ENCODE data around the gene SNRNP48. TPM values are rescaled to one million over a fixed set of nuclear protein-coding genes. Genes with fewer than 3 reads are reported as not detected.

Gene SNRNP48
- total and polyA plus RNA-seq, 2 of the 8 experiments (the other 6 are each of a cell fraction or from before 2014, with no cell fraction given), result 7.7 to 21.0 TPM

DNA sequence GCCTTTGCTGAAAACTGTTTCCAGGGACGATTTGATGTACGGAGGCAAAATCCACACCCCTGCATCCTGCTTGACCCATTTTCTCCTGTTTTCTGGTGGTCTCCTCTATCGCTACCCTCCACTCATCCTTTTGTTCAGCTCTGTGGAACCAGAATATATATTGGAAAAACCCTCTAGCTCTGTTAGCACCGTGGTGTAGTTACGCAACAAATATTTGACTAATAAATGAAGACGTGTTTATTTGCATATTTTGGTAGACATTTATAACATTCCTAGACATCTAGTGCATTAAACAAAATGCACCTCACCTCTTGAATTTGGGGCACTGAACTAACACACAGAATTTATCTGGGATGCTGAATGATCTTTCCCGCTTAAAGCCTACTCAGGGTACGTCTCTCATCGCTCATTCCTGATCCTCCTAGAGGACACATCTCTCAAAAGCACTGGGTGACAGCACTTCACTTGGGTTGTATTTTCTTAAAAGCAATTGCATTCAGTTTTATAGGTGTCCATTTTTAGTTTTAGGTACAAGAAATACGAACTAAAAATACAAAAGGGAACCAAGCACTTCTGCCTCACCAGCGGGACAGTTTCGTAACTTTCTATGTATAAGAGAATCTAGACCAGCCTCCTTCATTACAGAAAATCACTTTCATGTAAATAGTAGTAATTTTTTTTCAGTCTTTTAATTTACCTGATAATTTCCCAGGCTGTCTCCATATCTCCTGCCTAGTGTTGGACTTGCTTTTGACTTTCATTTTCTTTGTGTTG is 59.2 kb downstream of the SNRNP48 start:
- Histone ChIP-seq H2BK5ac (ENCODE audit: low read depth, low read length) (no peak overlapping the region), H2AK5ac (ENCODE audit: low read depth, low read length) (no peak overlapping the region), H3K4ac (replicated peaks; ENCODE audit: insufficient read length, low read depth, low read length) (no peak overlapping the region), H3K9ac (replicated peaks in 1 of 4; ENCODE audit: extremely low read depth in 1 of 4, low read depth in 3 of 4, low read length in 3 of 4) (no peak overlapping the region), H4K20me1 (replicated peaks in 1 of 2; ENCODE audit: control insufficient read depth in 1 of 2, insufficient read depth in 2 of 2, low read length in 2 of 2) (no peaks in the 10 kb centered on the region), H2BK15ac (ENCODE audit: low read length) (no peak overlapping the region), H3K18ac (ENCODE audit: extremely low read depth, low read length) (no peak overlapping the region), H3K9me3 (ENCODE audit: insufficient read depth in 2 of 2, low read depth in 1 of 2, low read length in 1 of 2) (no peaks in the 10 kb centered on the region), H3K36me3 (ENCODE audit: control insufficient read depth in 2 of 4, insufficient read depth in 4 of 4, low read length in 3 of 4) (no peaks in the 10 kb centered on the region), H3K4me3 (ENCODE audit: extremely low read depth in 1 of 4, insufficient read depth in 2 of 4, low read depth in 3 of 4, low read length in 4 of 4) (no peak overlapping the region), H3K27ac (ENCODE audit: low read depth, low read length) (no peak overlapping the region), H4K8ac (ENCODE audit: extremely low read depth, insufficient read depth, low read length) (no peak overlapping the region), H3K79me2 (ENCODE audit: control insufficient read depth in 1 of 2, insufficient read depth in 2 of 2, low read length in 2 of 2) (no peaks in the 10 kb centered on the region), H2BK120ac (replicated peaks; ENCODE audit: low read depth, low read length) (no peak overlapping the region), H3K79me1 (ENCODE audit: low read depth, low read length) (no peaks in the 10 kb centered on the region), H3K23ac (ENCODE audit: insufficient read length) (no peak overlapping the region), H2BK12ac (ENCODE audit: low read depth, low read length) (no peak overlapping the region), H3K4me1 (replicated peaks in 1 of 4; ENCODE audit: control insufficient read depth in 3 of 4, insufficient read depth in 4 of 4, low read length in 3 of 4) (peaks cover 0 to 3% (median 0%) of the 10 kb centered on the region in 4 experiments; a peak in 1 of 7 replicates), H3K56ac (replicated peaks; ENCODE audit: insufficient read length, low read depth, low read length) (no peak overlapping the region), H3K27me3 (replicated peaks in 1 of 4; ENCODE audit: control insufficient read depth in 3 of 4, extremely low read depth in 1 of 4, insufficient read depth in 3 of 4, low read length in 3 of 4) (peaks cover 0 to 1% (median 0%) of the 10 kb centered on the region in 4 experiments; a peak in 1 of 7 replicates), H3K23me2 (ENCODE audit: low read depth, low read length) (no peaks in the 10 kb centered on the region), H4K5ac (ENCODE audit: insufficient read length, low read depth, low read length) (no peak overlapping the region), H2AFZ (ENCODE audit: low read length) (no peak overlapping the region), H2BK20ac (ENCODE audit: low read length) (no peak overlapping the region), H4K91ac (replicated peaks; ENCODE audit: insufficient read length, low read length) (no peak overlapping the region), H3K4me2 (ENCODE audit: insufficient read depth in 1 of 2, low read depth in 2 of 2, low read length in 2 of 2) (no peak overlapping the region), H3K14ac (ENCODE audit: insufficient read length) (no peak overlapping the region)
- WGBS, 2 experiments (ENCODE audit: extremely low coverage in 1 of 2, insufficient coverage in 1 of 2, insufficient read length in 1 of 2, insufficient replicate concordance in 2 of 2, low coverage in 1 of 2, low lambda C conversion rate in 2 of 2, missing lambda C conversion rate in 1 of 2), result 90% methylated on average over 12 of the region's 12 CpGs; no CpG with 5 or more reads in 1 of the 2 experiments
- DNase-seq (ENCODE audit: low read depth in 1 of 2, low spot score in 2 of 2) (no peak), FAIRE-seq (no peak)
- POLR2A ChIA-PET (ENCODE audit: partially characterized antibody), result no interaction called here
- CTCF ChIA-PET (ENCODE audit: partially characterized antibody), result interaction anchor here (0.6 kb wide), 1 partner anchor 357 kb away, joined by 4 read pairs; no protein-coding TSS in a partner anchor
- TF ChIP-seq, protein P1, sequence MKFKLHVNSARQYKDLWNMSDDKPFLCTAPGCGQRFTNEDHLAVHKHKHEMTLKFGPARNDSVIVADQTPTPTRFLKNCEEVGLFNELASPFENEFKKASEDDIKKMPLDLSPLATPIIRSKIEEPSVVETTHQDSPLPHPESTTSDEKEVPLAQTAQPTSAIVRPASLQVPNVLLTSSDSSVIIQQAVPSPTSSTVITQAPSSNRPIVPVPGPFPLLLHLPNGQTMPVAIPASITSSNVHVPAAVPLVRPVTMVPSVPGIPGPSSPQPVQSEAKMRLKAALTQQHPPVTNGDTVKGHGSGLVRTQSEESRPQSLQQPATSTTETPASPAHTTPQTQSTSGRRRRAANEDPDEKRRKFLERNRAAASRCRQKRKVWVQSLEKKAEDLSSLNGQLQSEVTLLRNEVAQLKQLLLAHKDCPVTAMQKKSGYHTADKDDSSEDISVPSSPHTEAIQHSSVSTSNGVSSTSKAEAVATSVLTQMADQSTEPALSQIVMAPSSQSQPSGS (IDR thresholded peaks at IDR 0.05; ENCODE audit: low read length), result no peak
- TF ChIP-seq CHD2 (IDR thresholded peaks at IDR 0.05; ENCODE audit: low read length), result no peak
- TF ChIP-seq CEBPB (IDR thresholded peaks at IDR 0.05; ENCODE audit: low read depth, low read length), result no peak
- no peak for TF ChIP-seq PHF8 (conservative IDR thresholded peaks at IDR 0.05; ENCODE audit: low read depth, low read length)
- TF ChIP-seq TAF1 (IDR thresholded peaks at IDR 0.05; ENCODE audit: low read depth, low read length), result no peak
- no peak for TF ChIP-seq EGR1 (IDR thresholded peaks at IDR 0.05; ENCODE audit: borderline replicate concordance, low read depth, low read length)
- TF ChIP-seq EP300 (IDR thresholded peaks at IDR 0.05; ENCODE audit: borderline replicate concordance in 1 of 2, low read depth in 2 of 2, low read length in 2 of 2), result no peak
- TF ChIP-seq BCL11A (IDR thresholded peaks at IDR 0.05; ENCODE audit: low read depth in 2 of 2, low read length in 2 of 2), result no peak
- TF ChIP-seq JUND (IDR thresholded peaks at IDR 0.05; ENCODE audit: low read length), result no peak
- TF ChIP-seq, protein P2, sequence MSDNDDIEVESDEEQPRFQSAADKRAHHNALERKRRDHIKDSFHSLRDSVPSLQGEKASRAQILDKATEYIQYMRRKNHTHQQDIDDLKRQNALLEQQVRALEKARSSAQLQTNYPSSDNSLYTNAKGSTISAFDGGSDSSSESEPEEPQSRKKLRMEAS (IDR thresholded peaks at IDR 0.05), result no peak

Data from H1 (cell line).